Breast epithelium (tissue), 3 donors: ENCODE measurements around the gene ATP6V1G2.

Experiments used
- CTCF ChIP-seq, 3 donors: fragments of 450-650 bp; IDR thresholded peaks; one replicate each; pipeline ENCODE4 v1.5.1; 2016 to 2017; ENCODE audit warnings: antibody characterized with exemption in 3 of 3, mild to moderate bottlenecking in 3 of 3, moderate library complexity in 3 of 3
- POLR2A ChIP-seq: fragments of 450-650 bp; IDR thresholded peaks from one replicate; pipeline ENCODE4 v1.6.1; 2016; ENCODE audit warnings: antibody characterized with exemption, mild to moderate bottlenecking, moderate library complexity
- POLR2AphosphoS5 ChIP-seq, 3 donors: sonication (generic); formaldehyde crosslinking; IDR thresholded peaks; one replicate each; pipeline ENCODE4 v1.6.1; 2017; ENCODE audit warnings: antibody characterized with exemption in 3 of 3

GRCh38 chr6:31560697-31561058 lies 14.3 kb upstream of the ATP6V1G2 start:
- TF ChIP-seq POLR2A (no peak), CTCF (IDR thresholded peaks at IDR 0.05) (no peak), POLR2AphosphoS5 (IDR thresholded peaks at IDR 0.05) (no peak)
